ENCODE results near the gene RRAGA.
"Not testable (repeated sequence)": the region's sequence is repeated elsewhere in the genome, so short reads cannot be mapped to it uniquely, and the experiment has no call there.

RRAGA gene

GRCh38 chr9:19048966-19049916 is at the start of gene RRAGA:
RRAGA (plus strand) TSS chr9:19049427; CDS start chr9:19049660, 233 bp downstream.
- peak; percentile 86 to 89 for DNase-seq (ENCODE audit: extremely low read depth in 1 of 2, low read depth in 1 of 2)

- DNase-seq (ENCODE audit: extremely low read depth in 1 of 2, low read depth in 1 of 2) = no peak
These were observed 49.1 kb upstream of the RRAGA start for GRCh38 chr9:19000133-19000532.

- DNase-seq (ENCODE audit: extremely low read depth in 1 of 2, low read depth in 1 of 2) = no peak
These were observed 39.7 kb upstream of the RRAGA start for GRCh38 chr9:19009391-19009965.

- no peak for DNase-seq (ENCODE audit: extremely low read depth in 1 of 2, low read depth in 1 of 2)
These were observed 31.0 kb upstream of the RRAGA start for GRCh38 chr9:19018201-19018600.

GRCh38 chr9:19020886-19021455 is 28.3 kb upstream of the RRAGA start:
- no peak for DNase-seq (ENCODE audit: extremely low read depth in 1 of 2, low read depth in 1 of 2)

- DNase-seq (ENCODE audit: extremely low read depth in 1 of 2, low read depth in 1 of 2) = not testable (repeated sequence)
These were observed 27.6 kb upstream of the RRAGA start for GRCh38 chr9:19021649-19022048.

- no peak for DNase-seq (ENCODE audit: extremely low read depth in 1 of 2, low read depth in 1 of 2)
These were observed 27.0 kb upstream of the RRAGA start for GRCh38 chr9:19022206-19022605.

- no peak for DNase-seq (ENCODE audit: extremely low read depth in 1 of 2, low read depth in 1 of 2)
These were observed 26.1 kb upstream of the RRAGA start for GRCh38 chr9:19023078-19023477.

GRCh38 chr9:19026375-19026774 is 22.9 kb upstream of the RRAGA start:
- no peak for DNase-seq (ENCODE audit: extremely low read depth in 1 of 2, low read depth in 1 of 2)

GRCh38 chr9:19027825-19028224 is 21.4 kb upstream of the RRAGA start:
- no peak for DNase-seq (ENCODE audit: extremely low read depth in 1 of 2, low read depth in 1 of 2)

- DNase-seq (ENCODE audit: extremely low read depth in 1 of 2, low read depth in 1 of 2) = no peak
These were observed 20.3 kb upstream of the RRAGA start for GRCh38 chr9:19028835-19029451.

GRCh38 chr9:19030899-19031298 is 18.3 kb upstream of the RRAGA start:
- DNase-seq (ENCODE audit: extremely low read depth in 1 of 2, low read depth in 1 of 2) = no peak

- DNase-seq (ENCODE audit: extremely low read depth in 1 of 2, low read depth in 1 of 2) = no peak
These were observed 16.8 kb upstream of the RRAGA start for GRCh38 chr9:19032406-19032805.

GRCh38 chr9:19033015-19033414 is 16.2 kb upstream of the RRAGA start, which contains the start of gene SAXO1:
SAXO1 (minus strand) TSS chr9:19033209; CDS start chr9:19032908, 301 bp downstream.
- no peak for DNase-seq (ENCODE audit: extremely low read depth in 1 of 2, low read depth in 1 of 2)

- DNase-seq (ENCODE audit: extremely low read depth in 1 of 2, low read depth in 1 of 2) = no peak
These were observed 12.6 kb upstream of the RRAGA start for GRCh38 chr9:19036611-19037010.

GRCh38 chr9:19049917-19050636 is 850 bp downstream of the RRAGA start:
- no peak for DNase-seq (ENCODE audit: extremely low read depth in 1 of 2, low read depth in 1 of 2)

- no peak for DNase-seq (ENCODE audit: extremely low read depth in 1 of 2, low read depth in 1 of 2)
These were observed 1.7 kb downstream of the RRAGA start for GRCh38 chr9:19050637-19051591.

GRCh38 chr9:19057033-19057432 is 7.8 kb downstream of the RRAGA start:
- no peak for DNase-seq (ENCODE audit: extremely low read depth in 1 of 2, low read depth in 1 of 2)

- no peak for DNase-seq (ENCODE audit: extremely low read depth in 1 of 2, low read depth in 1 of 2)
These were observed 25.0 kb downstream of the RRAGA start for GRCh38 chr9:19074229-19074628.

- DNase-seq (ENCODE audit: extremely low read depth in 1 of 2, low read depth in 1 of 2) = no peak
These were observed 25.6 kb downstream of the RRAGA start for GRCh38 chr9:19074836-19075235.
